Keratinocyte (primary cell): ENCODE measurements around the gene RNF38. TPM values are rescaled to one million over a fixed set of nuclear protein-coding genes. Genes with fewer than 3 reads are reported as not detected.

Experiments used
- DNase-seq: peaks from one replicate; pipeline ENCODE4 v3.0.0-alpha.2; 2011; ENCODE audit warnings: low read depth, missing footprints, low spot score
- FAIRE-seq: peaks from 2 replicates; lab custom pipeline; 2011; peaks lifted over from hg19 to GRCh38; lab: Jason Lieb, UNC
- H2AFZ ChIP-seq: 2 replicates; pipeline ENCODE4 v1.6.0; 2012; ENCODE audit warnings: low read length, control low read depth, inconsistent platforms; ENCODE audit not compliant: control insufficient read depth
- H3K27ac ChIP-seq: 2 replicates; pipeline ENCODE4 v1.5.1; 2011; ENCODE audit warnings: low read length; ENCODE audit not compliant: control insufficient read depth, insufficient read depth
- H3K27me3 ChIP-seq: 3 replicates; pipeline ENCODE4 v1.6.0; 2011; ENCODE audit warnings: low read length; ENCODE audit not compliant: control insufficient read depth, insufficient read depth; ENCODE audit errors: extremely low read depth
- H3K36me3 ChIP-seq, 2 experiments: 2 replicates in 1 of 2; 3 replicates in 1 of 2; pipeline ENCODE4 v1.5.1; 2011; ENCODE audit warnings: low read length in 2 of 2, mild to moderate bottlenecking in 1 of 2; ENCODE audit not compliant: control insufficient read depth in 2 of 2, insufficient read depth in 2 of 2; ENCODE audit errors: extremely low read depth in 1 of 2
- H3K4me1 ChIP-seq: 3 replicates; pipeline ENCODE4 v1.5.1; 2011; ENCODE audit warnings: low read length; ENCODE audit not compliant: control insufficient read depth, insufficient read depth; ENCODE audit errors: extremely low read depth
- H3K4me2 ChIP-seq: 3 replicates; pipeline ENCODE4 v1.6.0; 2011; ENCODE audit warnings: low read depth, low read length; ENCODE audit not compliant: control insufficient read depth, insufficient read depth; ENCODE audit errors: extremely low read depth
- H3K4me3 ChIP-seq, 3 experiments: fragments of 200-600 bp in 1 of 3; sonication (generic) in 1 of 3; 2 replicates in 2 of 3; 3 replicates in 1 of 3; pipeline ENCODE4 v1.5.1; 2011 to 2016; ENCODE audit warnings: low read length in 3 of 3, mild to moderate bottlenecking in 3 of 3, control low read depth in 2 of 3, inconsistent platforms in 1 of 3, low read depth in 1 of 3, mixed read lengths in 1 of 3, mixed run types in 1 of 3, moderate library complexity in 1 of 3; ENCODE audit not compliant: control insufficient read depth in 2 of 3, insufficient read depth in 2 of 3; ENCODE audit errors: extremely low read depth in 1 of 3
- H3K79me2 ChIP-seq: 2 replicates; pipeline ENCODE4 v1.6.0; 2012; ENCODE audit warnings: low read length; ENCODE audit not compliant: control insufficient read depth, insufficient read depth
- H3K9ac ChIP-seq: 3 replicates; pipeline ENCODE4 v1.6.0; 2011; ENCODE audit warnings: low read length; ENCODE audit not compliant: control insufficient read depth, insufficient read depth; ENCODE audit errors: extremely low read depth
- H3K9me1 ChIP-seq: 3 replicates; pipeline ENCODE4 v1.6.0; 2011; ENCODE audit warnings: low read length; ENCODE audit not compliant: control insufficient read depth, insufficient read depth; ENCODE audit errors: extremely low read depth
- H3K9me3 ChIP-seq: 2 replicates; pipeline ENCODE4 v1.5.1; 2012; ENCODE audit warnings: low read depth, low read length; ENCODE audit not compliant: control insufficient read depth
- H4K20me1 ChIP-seq: 3 replicates; pipeline ENCODE4 v1.6.0; 2011; ENCODE audit warnings: low read length; ENCODE audit not compliant: control insufficient read depth, insufficient read depth; ENCODE audit errors: extremely low read depth
- CTCF ChIP-seq, 3 experiments: IDR thresholded peaks in 1 of 3; conservative IDR thresholded peaks in 1 of 3; optimal IDR thresholded peaks in 1 of 3; 2 replicates in 2 of 3; 3 replicates in 1 of 3; pipeline versions ENCODE3 to v1.5.1; 2011; ENCODE audit warnings: low read length in 3 of 3, mild to moderate bottlenecking in 3 of 3, moderate library complexity in 2 of 3, control low read depth in 1 of 3, inconsistent platforms in 1 of 3; ENCODE audit not compliant: insufficient read depth in 2 of 3; ENCODE audit errors: extremely low read depth in 1 of 3
- EZH2 ChIP-seq: IDR thresholded peaks from one replicate; pipeline ENCODE4 v1.6.1; 2012; ENCODE audit warnings: inconsistent platforms, mild to moderate bottlenecking, low read length, moderate library complexity
- dilution Hi-C: fragments of 300-500 bp; cut with MboI; formaldehyde crosslinking; loops from one replicate; pipeline ENCODE4 v1.7.0; 2020; ENCODE audit warnings: low sequenced_read_pairs; ENCODE audit not compliant: extremely low pct_ligation_motif_present
- polyA plus RNA-seq, 5 experiments: library from polyadenylated mRNA; depleted of rRNA in 3 of 5; stranded (reverse) in 3 of 5; stranded (forward) in 1 of 5; unstranded in 1 of 5; fragments of >200 nt; gene quantifications; 1 replicate in 1 of 5; 2 replicates in 3 of 5; 3 replicates in 1 of 5; pipeline versions ENCODE4 v1.2.1 to v1.2.3, GENCODE V29; 2011 to 2012; ENCODE audit warnings: missing spikeins in 2 of 5, low read depth in 1 of 5, low replicate concordance in 1 of 5

The RNF38 gene
- polyA plus RNA-seq, 1 donor (not counting 4 experiments of a cell fraction or from before 2014, with no cell fraction given), result 12.5 TPM

GRCh38 chr9:36442710-36443109, 42.6 kb upstream of the RNF38 start:
- TF ChIP-seq EZH2 (no peak), CTCF (optimal IDR thresholded peaks at IDR 0.05 in 1 of 3, IDR thresholded peaks at IDR 0.05 in 1 of 3, conservative IDR thresholded peaks at IDR 0.05 in 1 of 3; ENCODE audit: extremely low read depth in 1 of 3, insufficient read depth in 2 of 3, low read length in 3 of 3) (no peak)
- no peak overlapping the region for H2AFZ ChIP-seq
- H3K36me3 ChIP-seq, result peaks cover 0 to 3% of the 10 kb centered on the region in 2 experiments
- H3K9me3 ChIP-seq, result no peaks in the 10 kb centered on the region
- H3K27me3 ChIP-seq, result no peaks in the 10 kb centered on the region
- DNase-seq (no peak), FAIRE-seq (no peak)
- dilution Hi-C loops, result no loop called here
- H3K4me2 ChIP-seq, result no peak overlapping the region
- peaks cover 9% of the 10 kb centered on the region for H3K79me2 ChIP-seq
- no peak overlapping the region for H3K9ac ChIP-seq
- H3K27ac ChIP-seq, result no peak overlapping the region
- H3K4me1 ChIP-seq, result peaks cover 7% of the 10 kb centered on the region
- H3K4me3 ChIP-seq, result no peak overlapping the region
- no peaks in the 10 kb centered on the region for H4K20me1 ChIP-seq
- H3K9me1 ChIP-seq, result no peaks in the 10 kb centered on the region

GRCh38 chr9:36441966-36442365, 41.9 kb upstream of the RNF38 start:
- no peaks in the 10 kb centered on the region for H4K20me1 ChIP-seq
- FAIRE-seq (peak; percentile 49), DNase-seq (no peak)
- H3K9me3 ChIP-seq, result no peaks in the 10 kb centered on the region
- peaks cover 0 to 3% of the 10 kb centered on the region in 2 experiments for H3K36me3 ChIP-seq
- H3K4me2 ChIP-seq, result no peak overlapping the region
- TF ChIP-seq CTCF (optimal IDR thresholded peaks at IDR 0.05 in 1 of 3, IDR thresholded peaks at IDR 0.05 in 1 of 3, conservative IDR thresholded peaks at IDR 0.05 in 1 of 3; ENCODE audit: extremely low read depth in 1 of 3, insufficient read depth in 2 of 3, low read length in 3 of 3) (no peak), EZH2 (no peak)
- no peaks in the 10 kb centered on the region for H3K9me1 ChIP-seq
- no peak overlapping the region for H3K9ac ChIP-seq
- H2AFZ ChIP-seq, result no peak overlapping the region
- H3K27me3 ChIP-seq, result no peaks in the 10 kb centered on the region
- dilution Hi-C loops, result no loop called here
- no peak overlapping the region for H3K4me3 ChIP-seq
- H3K79me2 ChIP-seq, result peaks cover 9% of the 10 kb centered on the region
- no peak overlapping the region for H3K27ac ChIP-seq
- peaks cover 7% of the 10 kb centered on the region for H3K4me1 ChIP-seq
